ENCODE measurements around the gene USP47. TPM values are rescaled to one million over a fixed set of nuclear protein-coding genes. Genes with fewer than 3 reads are reported as not detected.

Gene USP47
- total and polyA plus RNA-seq, 9 of the 15 experiments (the other 6 are each of a cell fraction or from before 2014, with no cell fraction given): 13.1 to 63.6 (median 34.7) TPM

GRCh38 chr11:11857769-11858168, 16.0 kb downstream of the USP47 start (continued):
- TF ChIP-seq MYBL2 (IDR thresholded peaks at IDR 0.05; ENCODE audit: low read depth) (peak; percentile 41; the same call in 1 of the 2 replicates), MYBL2 (CRISPR knock-in tag; IDR thresholded peaks at IDR 0.05; ENCODE audit: borderline replicate concordance) (no peak), NFYB (IDR thresholded peaks at IDR 0.05; ENCODE audit: extremely low read depth, insufficient read length) (peak; percentile 72)

DNA sequence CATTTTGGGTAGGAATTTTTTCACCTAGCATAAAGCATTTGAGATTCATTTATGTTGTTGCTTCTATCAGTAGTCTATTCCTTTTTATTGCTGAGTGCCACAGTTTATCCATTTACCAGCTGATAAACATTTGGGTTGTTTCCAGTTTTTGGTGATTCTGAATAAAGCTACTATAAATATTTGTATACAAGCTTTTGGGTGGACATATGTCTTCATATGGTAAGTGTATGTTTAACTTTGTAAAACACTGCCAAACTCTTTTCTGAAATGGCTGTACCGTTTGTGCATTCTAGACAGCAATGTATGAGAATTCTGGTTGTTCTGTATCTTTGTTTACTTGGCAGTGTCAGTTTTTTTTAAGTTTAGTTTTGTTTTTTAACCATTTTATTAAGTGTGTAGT, 16.9 kb downstream of the USP47 start:
- Histone ChIP-seq H2AFZ (ENCODE audit: low read depth, low read length) (no peak overlapping the region), H3K9me1 (ENCODE audit: control insufficient read depth, insufficient read depth, low read length) (no peaks in the 10 kb centered on the region), H3K4me1 (replicated peaks in 1 of 2; ENCODE audit: control insufficient read depth in 2 of 2, insufficient read depth in 2 of 2, low read length in 2 of 2) (peaks cover 7 to 8% of the 10 kb centered on the region in 2 experiments; a peak in 3 of 5 replicates), H3K36me3 (ENCODE audit: control insufficient read depth, insufficient read depth, low read length) (no peaks in the 10 kb centered on the region; the same call in 2 of the 3 replicates), H3K27ac (ENCODE audit: extremely low read depth, low read depth, low read length) (no peak overlapping the region), H3K9me3 (replicated peaks; ENCODE audit: control insufficient read depth, insufficient read depth, low read depth, low read length) (no peaks in the 10 kb centered on the region), H3K9ac (ENCODE audit: insufficient read depth in 1 of 2, low read depth in 2 of 2, low read length in 2 of 2) (no peak overlapping the region), H3K4me3 (no peak overlapping the region), H3K79me2 (ENCODE audit: control insufficient read depth, insufficient read depth, low read length) (peaks cover 97% of the 10 kb centered on the region), H3K4me2 (ENCODE audit: insufficient read depth, low read length) (no peak overlapping the region), H3K27me3 (ENCODE audit: control insufficient read depth in 2 of 2, insufficient read depth in 2 of 2, low read length in 2 of 2) (no peaks in the 10 kb centered on the region), H4K20me1 (replicated peaks; ENCODE audit: control insufficient read depth, insufficient read depth, low read length) (no peaks in the 10 kb centered on the region)
- peak; percentile 18; the same call in 1 of the 2 replicates for TF ChIP-seq C11orf30 (IDR thresholded peaks at IDR 0.05; ENCODE audit: low read depth)
- peak; percentile 46; the same call in 1 of the 2 replicates for TF ChIP-seq ZNF316 (IDR thresholded peaks at IDR 0.05)
- no peak for TF ChIP-seq AFF1 (IDR thresholded peaks at IDR 0.05; ENCODE audit: low read depth in 1 of 2, partially characterized antibody in 2 of 2)
- TF ChIP-seq, protein P1, sequence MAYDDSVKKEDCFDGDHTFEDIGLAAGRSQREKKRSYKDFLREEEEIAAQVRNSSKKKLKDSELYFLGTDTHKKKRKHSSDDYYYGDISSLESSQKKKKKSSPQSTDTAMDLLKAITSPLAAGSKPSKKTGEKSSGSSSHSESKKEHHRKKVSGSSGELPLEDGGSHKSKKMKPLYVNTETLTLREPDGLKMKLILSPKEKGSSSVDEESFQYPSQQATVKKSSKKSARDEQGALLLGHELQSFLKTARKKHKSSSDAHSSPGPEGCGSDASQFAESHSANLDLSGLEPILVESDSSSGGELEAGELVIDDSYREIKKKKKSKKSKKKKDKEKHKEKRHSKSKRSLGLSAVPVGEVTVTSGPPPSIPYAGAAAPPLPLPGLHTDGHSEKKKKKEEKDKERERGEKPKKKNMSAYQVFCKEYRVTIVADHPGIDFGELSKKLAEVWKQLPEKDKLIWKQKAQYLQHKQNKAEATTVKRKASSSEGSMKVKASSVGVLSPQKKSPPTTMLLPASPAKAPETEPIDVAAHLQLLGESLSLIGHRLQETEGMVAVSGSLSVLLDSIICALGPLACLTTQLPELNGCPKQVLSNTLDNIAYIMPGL (CRISPR knock-in tag; IDR thresholded peaks at IDR 0.05): no peak
- in situ Hi-C loops (cut with MboI): no loop called here
- intact Hi-C loops (cut with micrococcal nuclease): no loop called here
- POLR2A ChIA-PET: interaction anchor here (0.6 to 0.9 kb wide), 3 partner anchors 8 to 15 kb away, joined by 3 read pairs; no protein-coding TSS in a partner anchor
- no peak for ATAC-seq
- BruUV-seq (replicated peaks): no TSS peak
- whole genome bisulfite sequencing (ENCODE audit: insufficient coverage, low coverage, missing lambda C conversion rate): 13% methylated on average over 1 of the region's 1 CpG
- DNase-seq (ENCODE audit: extremely low read depth in 1 of 4, low spot score in 3 of 4): no peak
- CTCF ChIA-PET (ENCODE audit: low intra/inter-chr PET ratio): no interaction called here
- peak; percentile 29 for FAIRE-seq
